Hepatocyte (in vitro differentiated cells): ENCODE measurements around the gene SLC19A1.

Experiments used
- CTCF ChIP-seq: fragments of 200-600 bp; sonication (generic); IDR thresholded peaks from 2 replicates; pipeline ENCODE4 v1.5.1; 2016; ENCODE audit warnings: antibody characterized with exemption, mild to moderate bottlenecking; ENCODE audit not compliant: poor library complexity
- EZH2 ChIP-seq: fragments of 200-600 bp; sonication (generic); IDR thresholded peaks from 2 replicates; pipeline ENCODE4 v1.6.1; 2016; ENCODE audit warnings: antibody characterized with exemption, mild to moderate bottlenecking, borderline replicate concordance
- EZH2phosphoT487 ChIP-seq: fragments of 200-600 bp; sonication (generic); IDR thresholded peaks from one replicate; pipeline ENCODE4 v1.6.1; 2018; ENCODE audit warnings: antibody characterized with exemption, mild to moderate bottlenecking, low read depth, moderate library complexity; ENCODE audit not compliant: unreplicated experiment, severe bottlenecking

- TF ChIP-seq CTCF: no peak
- no peak for TF ChIP-seq EZH2
- TF ChIP-seq EZH2phosphoT487: no peak
These were observed 16.3 kb downstream of the SLC19A1 start for GRCh38 chr21:45525910-45526306.
